H1 (cell line): Measurements from ENCODE around the gene PLA2G4E. TPM values are rescaled to one million over a fixed set of nuclear protein-coding genes. Genes with fewer than 3 reads are reported as not detected.

ENCODE experiments used
- CTCF ChIA-PET: fragments of 300-600 bp; sonication (Branson Sonifier 250); formaldehyde crosslinking; loops from one replicate; lab custom pipeline; 2021; ENCODE audit not compliant: partially characterized antibody; lab: Charles Lee
- POLR2A ChIA-PET: fragments of 300-600 bp; sonication (Branson Sonifier 250); formaldehyde crosslinking; loops from one replicate; lab custom pipeline; 2021; ENCODE audit warnings: inconsistent platforms; ENCODE audit not compliant: partially characterized antibody; lab: Charles Lee
- DNase-seq, 2 experiments: peaks; one replicate each; pipeline versions ENCODE4 v3.0.0 to v3.0.0-alpha.2; 2010 to 2022; ENCODE audit warnings: low spot score in 2 of 2, low read depth in 1 of 2, mixed read lengths in 1 of 2
- FAIRE-seq: peaks from 2 replicates; lab custom pipeline; 2011; peaks lifted over from hg19 to GRCh38; lab: Jason Lieb, UNC
- H2AFZ ChIP-seq: 2 replicates; pipeline ENCODE4 v1.8.1; 2012; ENCODE audit warnings: low read length, inconsistent platforms
- H2AK5ac ChIP-seq: 2 replicates; pipeline ENCODE4 v1.6.1; 2013; ENCODE audit warnings: low read depth, low read length
- H2BK120ac ChIP-seq: replicated peaks from 2 replicates; pipeline ENCODE3; 2013; ENCODE audit warnings: low read depth, low read length, inconsistent platforms
- H2BK12ac ChIP-seq: 2 replicates; pipeline ENCODE4 v1.6.1; 2013; ENCODE audit warnings: low read depth, low read length
- H2BK15ac ChIP-seq: 2 replicates; pipeline ENCODE4 v1.6.1; 2013; ENCODE audit warnings: low read length
- H2BK20ac ChIP-seq: 2 replicates; pipeline ENCODE4 v1.6.1; 2013; ENCODE audit warnings: low read length
- H2BK5ac ChIP-seq: 2 replicates; pipeline ENCODE4 v1.6.1; 2013; ENCODE audit warnings: low read depth, low read length
- H3K14ac ChIP-seq: 2 replicates; pipeline ENCODE4 v1.6.1; 2013; ENCODE audit warnings: inconsistent platforms; ENCODE audit not compliant: insufficient read length
- H3K18ac ChIP-seq: 2 replicates; pipeline ENCODE4 v1.6.1; 2013; ENCODE audit warnings: low read length; ENCODE audit errors: extremely low read depth
- H3K23ac ChIP-seq: 2 replicates; pipeline ENCODE4 v1.6.1; 2013; ENCODE audit warnings: inconsistent platforms; ENCODE audit not compliant: insufficient read length
- H3K23me2 ChIP-seq: 2 replicates; pipeline ENCODE4 v1.6.1; 2013; ENCODE audit warnings: low read depth, low read length
- H3K27ac ChIP-seq: 2 replicates; pipeline ENCODE4 v1.6.1; 2011; ENCODE audit warnings: low read depth, low read length, inconsistent platforms
- H3K27me3 ChIP-seq, 4 experiments: replicated peaks in 1 of 4; 1 replicate in 1 of 4; 2 replicates in 3 of 4; pipeline versions ENCODE4 v1.6.1 to v1.8.1; 2011 to 2013; ENCODE audit warnings: low read length in 3 of 4, mild to moderate bottlenecking in 3 of 4, inconsistent platforms in 2 of 4, mixed read lengths in 2 of 4, moderate library complexity in 1 of 4; ENCODE audit not compliant: control insufficient read depth in 3 of 4, insufficient read depth in 3 of 4; ENCODE audit errors: extremely low read depth in 1 of 4
- H3K36me3 ChIP-seq, 4 experiments: 2 replicates each; pipeline versions ENCODE4 v1.6.1 to v1.8.1; 2011 to 2013; ENCODE audit warnings: mild to moderate bottlenecking in 4 of 4, low read length in 3 of 4, moderate library complexity in 2 of 4, control low read depth in 1 of 4, inconsistent platforms in 1 of 4; ENCODE audit not compliant: insufficient read depth in 4 of 4, control insufficient read depth in 2 of 4
- H3K4ac ChIP-seq: replicated peaks from 2 replicates; pipeline ENCODE3; 2013; ENCODE audit warnings: low read length, low read depth, mixed read lengths, inconsistent platforms; ENCODE audit not compliant: insufficient read length
- H3K4me1 ChIP-seq, 4 experiments: replicated peaks in 1 of 4; 1 replicate in 1 of 4; 2 replicates in 3 of 4; pipeline versions ENCODE4 v1.6.1 to v1.8.1; 2011 to 2013; ENCODE audit warnings: low read length in 3 of 4, inconsistent platforms in 2 of 4, mixed read lengths in 1 of 4; ENCODE audit not compliant: insufficient read depth in 4 of 4, control insufficient read depth in 3 of 4
- H3K4me2 ChIP-seq, 2 experiments: 2 replicates each; pipeline versions ENCODE4 v1.6.1 to v1.8.1; 2011 to 2013; ENCODE audit warnings: low read depth in 2 of 2, low read length in 2 of 2, control low read depth in 1 of 2, inconsistent platforms in 1 of 2, mild to moderate bottlenecking in 1 of 2; ENCODE audit not compliant: insufficient read depth in 1 of 2
- H3K4me3 ChIP-seq, 4 experiments: fragments of 200-600, 300-600 bp in 1 of 4; sonication (generic), shearing (Covaris generic), sonication (Bioruptor Twin) in 1 of 4; 2 replicates each; pipeline versions ENCODE4 v1.5.1 to v1.8.1; 2011 to 2016; ENCODE audit warnings: low read length in 4 of 4, low read depth in 3 of 4, control low read depth in 2 of 4, inconsistent platforms in 2 of 4, mild to moderate bottlenecking in 2 of 4, mixed read lengths in 1 of 4, moderate library complexity in 1 of 4; ENCODE audit not compliant: insufficient read depth in 2 of 4; ENCODE audit errors: extremely low read depth in 1 of 4
- H3K56ac ChIP-seq: replicated peaks from 2 replicates; pipeline ENCODE3; 2013; ENCODE audit warnings: low read depth, mild to moderate bottlenecking, mixed read lengths, low read length, inconsistent platforms; ENCODE audit not compliant: insufficient read length
- H3K79me1 ChIP-seq: 2 replicates; pipeline ENCODE4 v1.6.1; 2013; ENCODE audit warnings: low read depth, low read length, control low read depth
- H3K79me2 ChIP-seq, 2 experiments: 2 replicates each; pipeline versions ENCODE4 v1.6.1 to v1.8.1; 2012 to 2013; ENCODE audit warnings: low read length in 2 of 2, mild to moderate bottlenecking in 2 of 2, inconsistent platforms in 1 of 2; ENCODE audit not compliant: insufficient read depth in 2 of 2, control insufficient read depth in 1 of 2
- H3K9ac ChIP-seq, 4 experiments: replicated peaks in 1 of 4; 1 replicate in 1 of 4; 2 replicates in 3 of 4; pipeline versions ENCODE4 v1.6.1 to v1.8.1; 2011 to 2013; ENCODE audit warnings: low read depth in 3 of 4, low read length in 3 of 4, control low read depth in 2 of 4, mild to moderate bottlenecking in 2 of 4, moderate library complexity in 2 of 4, inconsistent platforms in 1 of 4; ENCODE audit errors: extremely low read depth in 1 of 4
- H3K9me3 ChIP-seq, 2 experiments: 2 replicates each; pipeline versions ENCODE4 v1.6.1 to v1.8.1; 2012 to 2013; ENCODE audit warnings: mild to moderate bottlenecking in 2 of 2, moderate library complexity in 2 of 2, control low read depth in 1 of 2, inconsistent platforms in 1 of 2, low read depth in 1 of 2, low read length in 1 of 2, mixed read lengths in 1 of 2; ENCODE audit not compliant: insufficient read depth in 2 of 2
- H4K20me1 ChIP-seq, 2 experiments: replicated peaks in 1 of 2; 2 replicates each; pipeline versions ENCODE3 to v1.8.1; 2011 to 2013; ENCODE audit warnings: inconsistent platforms in 2 of 2, low read length in 2 of 2, mild to moderate bottlenecking in 1 of 2; ENCODE audit not compliant: insufficient read depth in 2 of 2, control insufficient read depth in 1 of 2
- H4K5ac ChIP-seq: 2 replicates; pipeline ENCODE4 v1.6.1; 2013; ENCODE audit warnings: low read length, low read depth, mixed read lengths, inconsistent platforms; ENCODE audit not compliant: insufficient read length
- H4K8ac ChIP-seq: 2 replicates; pipeline ENCODE4 v1.8.0; 2013; ENCODE audit warnings: mild to moderate bottlenecking, moderate library complexity, low read length, inconsistent platforms; ENCODE audit not compliant: insufficient read depth; ENCODE audit errors: extremely low read depth
- H4K91ac ChIP-seq: replicated peaks from 2 replicates; pipeline ENCODE3; 2013; ENCODE audit warnings: low read length, mixed read lengths, inconsistent platforms; ENCODE audit not compliant: insufficient read length
- FOSL1 ChIP-seq: IDR thresholded peaks from 2 replicates; pipeline ENCODE4 v1.6.1; 2011; ENCODE audit warnings: mild to moderate bottlenecking, low read depth, low read length, moderate library complexity; ENCODE audit not compliant: insufficient read depth
- SP2 ChIP-seq: IDR thresholded peaks from 2 replicates; pipeline ENCODE4 v1.6.1; 2012; ENCODE audit warnings: mild to moderate bottlenecking, low read length, inconsistent platforms
- WGBS, 2 experiments: shearing (Covaris generic) in 1 of 2; methylation state at CpG; one replicate each; pipeline versions ENCODE4 v1.1.6 to v1.1.7; 2013 to 2015; ENCODE audit warnings: low lambda C conversion rate in 2 of 2, mixed read lengths in 2 of 2, inconsistent platforms in 1 of 2, low coverage in 1 of 2, missing lambda C conversion rate in 1 of 2; ENCODE audit not compliant: insufficient replicate concordance in 2 of 2, insufficient coverage in 1 of 2, insufficient read length in 1 of 2; ENCODE audit errors: extremely low coverage in 1 of 2, missing lambda C conversion rate in 1 of 2; 5-methylcytosine and 5-hydroxymethylcytosine counted together
- polyA plus RNA-seq, 7 experiments: library from polyadenylated mRNA; depleted of rRNA in 3 of 7; stranded (reverse) in 5 of 7; unstranded in 2 of 7; fragments of >200 nt in 5 of 7; fragments of 200-250 nt in 2 of 7; gene quantifications; 1 replicate in 5 of 7; 2 replicates in 1 of 7; 4 replicates in 1 of 7; pipeline versions ENCODE4 v1.2.1 to v1.2.3, GENCODE V29; 2011 to 2013; ENCODE audit warnings: missing spikeins in 2 of 7, mixed read lengths in 2 of 7
- total RNA-seq: library from RNA; stranded (reverse); fragmentation: NEBNext Ultra II Directional; extraction: Animal tissue kit (Norgen Biotek cat#: 25700); gene quantifications from 2 replicates; pipeline ENCODE4 v1.2.1, GENCODE V29; 2021

The PLA2G4E gene
- total and polyA plus RNA-seq, 2 of the 8 experiments (the other 6 are each of a cell fraction or from before 2014, with no cell fraction given) = 0.03 TPM; not detected in 1

DNA sequence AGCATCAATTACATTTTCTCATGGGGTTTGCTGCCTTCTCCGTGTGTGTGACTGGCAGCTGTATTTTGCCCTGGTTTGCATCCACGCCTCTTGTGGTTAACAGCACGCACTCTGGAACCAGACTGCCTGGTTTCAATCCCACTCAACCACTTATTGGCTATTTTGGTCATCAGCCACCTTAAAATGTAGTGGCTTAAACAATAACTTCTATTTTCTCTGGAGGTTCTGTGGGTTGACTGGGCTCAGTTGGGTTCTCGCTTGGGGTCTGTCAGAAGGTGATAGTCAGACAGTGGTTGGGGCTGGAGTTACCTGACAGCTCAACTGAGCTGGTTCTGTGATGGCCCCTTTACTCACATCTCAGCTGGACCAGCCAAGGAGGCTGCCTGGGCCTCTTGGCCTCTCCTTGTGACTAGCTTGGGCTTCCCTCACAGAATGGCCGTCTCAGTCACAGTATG is 85.2 kb downstream of the PLA2G4E start:
- no peak overlapping the region for H3K27ac ChIP-seq
- H4K20me1 ChIP-seq = peaks cover 0 to 6% of the 10 kb centered on the region in 2 experiments
- no peak for FAIRE-seq
- no peak overlapping the region for H4K91ac ChIP-seq
- no peak overlapping the region for H3K56ac ChIP-seq
- POLR2A ChIA-PET = interaction anchor here (1.1 kb wide), 1 partner anchor 13 kb away, joined by 3 read pairs; no protein-coding TSS in a partner anchor
- DNase-seq = no peak
- H3K23ac ChIP-seq = no peak overlapping the region
- H2AFZ ChIP-seq = no peak overlapping the region
- H2BK5ac ChIP-seq = no peak overlapping the region
- H2AK5ac ChIP-seq = no peak overlapping the region
- H2BK15ac ChIP-seq = no peak overlapping the region
- H3K4me1 ChIP-seq = peaks cover 4 to 9% (median 6%) of the 10 kb centered on the region in 4 experiments
- H4K5ac ChIP-seq = no peak overlapping the region
- H3K14ac ChIP-seq = no peak overlapping the region
- H3K23me2 ChIP-seq = no peaks in the 10 kb centered on the region
- H3K18ac ChIP-seq = no peak overlapping the region
- H3K36me3 ChIP-seq = peaks cover 0 to 7% (median 4%) of the 10 kb centered on the region in 4 experiments; a peak in 6 of 8 replicates
- H3K9me3 ChIP-seq = no peaks in the 10 kb centered on the region
- no peaks in the 10 kb centered on the region for H3K79me2 ChIP-seq
- H3K4me3 ChIP-seq = no peak overlapping the region
- no peak overlapping the region for H3K4ac ChIP-seq
- H3K4me2 ChIP-seq = no peak overlapping the region
- peak overlapping the region; percentile 39; the same call in 1 of the 2 replicates for H2BK12ac ChIP-seq
- H3K79me1 ChIP-seq = peaks cover 6% of the 10 kb centered on the region
- H3K9ac ChIP-seq = no peak overlapping the region
- no peak overlapping the region for H2BK20ac ChIP-seq
- 73% methylated on average over 5 of the region's 5 CpGs; no CpG with 5 or more reads in 1 of the 2 experiments for WGBS, 2 experiments
- CTCF ChIA-PET = interaction anchor here (1.2 to 1.5 kb wide), 2 partner anchors 16 to 20 kb away, joined by 3 to 5 read pairs; no protein-coding TSS in a partner anchor
- no peak overlapping the region for H2BK120ac ChIP-seq
- no peak for TF ChIP-seq FOSL1
- no peak for TF ChIP-seq SP2
- TF ChIP-seq, all 59 proteins: peak for 0
- Histone ChIP-seq H3K27me3 (no peaks in the 10 kb centered on the region), H4K8ac (no peak overlapping the region)
